HG03520 (cell line): ENCODE results near the gene DUSP23.

ENCODE experiments used
- ATAC-seq: cut with Tn5 transposase; IDR thresholded peaks from one replicate; pipeline ENCODE4 v1.9.1; 2021; ENCODE audit warnings: mild to moderate bottlenecking, moderate library complexity; ENCODE audit not compliant: unreplicated experiment

Gene DUSP23

DNA sequence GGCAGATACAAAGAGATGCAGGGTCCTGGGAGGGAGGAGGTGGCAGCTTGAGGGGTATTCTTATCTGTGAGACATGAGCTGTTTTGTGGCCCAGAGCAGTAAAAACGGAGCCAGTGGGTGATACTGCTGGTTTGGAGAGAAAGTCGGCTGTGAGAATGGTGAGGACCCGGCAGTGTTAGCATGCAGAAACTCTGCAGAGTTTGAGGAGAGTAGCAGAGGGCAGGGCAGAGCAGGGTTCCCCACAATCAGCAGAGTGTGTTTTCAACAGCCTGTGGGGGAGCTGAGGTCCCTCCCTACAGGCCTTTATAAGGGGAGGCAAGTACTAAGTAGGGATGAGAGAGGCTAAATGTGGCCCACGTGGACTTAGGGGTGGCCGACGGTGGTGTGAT is 46.3 kb downstream of the DUSP23 start:
- no peak for ATAC-seq

DNA sequence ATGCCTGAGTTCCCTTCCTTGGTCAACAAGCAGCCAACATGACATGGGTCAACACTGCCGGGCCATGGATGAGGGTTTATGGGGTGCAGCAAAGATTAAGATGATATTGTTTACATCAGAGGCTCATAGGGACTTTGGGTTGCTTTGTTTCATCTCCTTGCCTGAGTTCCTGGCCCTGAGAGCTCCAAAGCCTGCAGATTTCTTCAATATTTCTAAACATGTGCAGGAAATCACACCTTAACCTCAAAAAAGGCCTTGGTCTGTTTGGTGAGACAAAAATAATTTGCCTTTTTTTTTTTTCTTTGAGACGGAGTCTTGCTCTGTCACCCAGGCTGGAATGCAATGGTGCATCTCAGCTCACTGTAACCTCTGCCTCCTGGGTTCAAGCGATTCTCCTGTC is 46.8 kb downstream of the DUSP23 start:
- ATAC-seq: no peak

GRCh38 chr1:159828176-159828575 is 47.4 kb downstream of the DUSP23 start:
- ATAC-seq: no peak

GRCh38 chr1:159828581-159829272 is 48.0 kb downstream of the DUSP23 start:
- no peak for ATAC-seq

GRCh38 chr1:159829273-159829634 is 48.5 kb downstream of the DUSP23 start:
- peak; percentile 75 for ATAC-seq

GRCh38 chr1:159829822-159830465 is 49.2 kb downstream of the DUSP23 start:
- ATAC-seq: no peak

DNA sequence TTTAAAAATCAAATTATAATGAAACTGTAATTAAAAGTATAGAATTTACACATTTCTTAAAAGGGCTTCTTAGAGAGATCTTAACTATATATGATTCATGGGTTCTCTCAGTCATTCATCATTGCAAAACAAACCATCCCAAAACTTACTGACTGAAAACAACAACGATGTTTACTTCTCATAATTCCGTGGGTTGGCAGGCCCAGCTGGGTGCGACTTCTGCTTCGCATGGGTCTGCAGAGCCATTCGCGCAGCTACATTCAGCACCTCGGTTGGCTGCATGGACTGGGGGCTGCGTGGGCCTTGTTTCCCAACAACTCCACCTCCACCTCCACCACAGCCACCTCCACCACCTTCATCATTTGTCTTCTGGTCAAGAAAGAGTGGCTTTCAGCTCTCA is 50.0 kb downstream of the DUSP23 start:
- ATAC-seq: no peak

DNA sequence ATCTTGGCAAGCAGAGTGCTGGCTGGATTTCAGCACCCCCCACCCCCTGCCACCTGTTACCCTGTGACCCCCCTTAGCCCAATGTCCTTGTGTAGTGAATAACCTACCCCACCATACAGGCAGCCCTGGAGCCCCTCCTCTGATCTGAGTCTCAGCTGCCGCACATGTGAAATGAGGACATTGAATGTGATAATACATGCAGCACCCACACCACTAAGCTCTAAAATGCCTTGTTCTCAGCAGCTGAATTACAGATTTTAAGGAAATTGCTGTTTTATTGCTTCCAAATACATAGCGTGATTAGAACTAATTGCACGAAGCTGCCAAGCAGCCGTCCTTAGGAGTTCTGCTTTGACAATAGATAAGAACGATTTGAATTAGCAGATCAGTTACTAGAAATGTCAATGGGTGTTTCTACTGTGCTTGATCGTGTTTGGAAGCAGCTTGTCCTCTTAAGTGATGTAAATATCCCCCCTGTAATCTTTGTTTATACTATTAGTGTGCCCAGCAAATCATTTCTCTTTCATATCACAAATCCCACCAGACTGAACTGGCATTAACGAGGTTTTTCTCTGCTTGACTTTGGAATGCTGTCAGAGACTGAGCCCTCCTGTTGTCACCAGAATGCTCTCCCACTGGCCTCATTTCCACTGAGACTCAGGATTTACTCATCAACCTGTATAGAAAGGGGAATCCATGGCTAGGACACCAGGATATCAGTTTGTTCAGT is 50.8 kb downstream of the DUSP23 start:
- no peak for ATAC-seq
